Transverse colon (tissue), 4 donors: ENCODE data around the gene SIX3. TPM values are rescaled to one million over a fixed set of nuclear protein-coding genes. Genes with fewer than 3 reads are reported as not detected.

Experiments used
- DNase-seq: peaks from one replicate; pipeline ENCODE4 v3.0.0-alpha.2; 2019
- H3K27ac ChIP-seq, 4 donors: fragments of 200-600 bp; sonication (generic); 2 replicates each; pipeline ENCODE4 v1.5.1; 2016 to 2018; ENCODE audit warnings: inconsistent platforms in 4 of 4
- H3K27me3 ChIP-seq: fragments of 200-600 bp; sonication (generic); 2 replicates; pipeline ENCODE4 v1.5.1; 2017; ENCODE audit warnings: inconsistent platforms
- H3K36me3 ChIP-seq, 4 donors: fragments of 200-600 bp; sonication (generic); 2 replicates each; pipeline ENCODE4 v1.5.1; 2017 to 2019; ENCODE audit warnings: inconsistent platforms in 4 of 4
- H3K4me1 ChIP-seq, 4 donors: fragments of 200-600 bp; sonication (generic); 2 replicates each; pipeline ENCODE4 v1.5.1; 2017 to 2020; ENCODE audit warnings: inconsistent platforms in 4 of 4
- H3K4me3 ChIP-seq, 4 donors: fragments of 200-600 bp; sonication (generic); 1 replicate in 1 of 4; 2 replicates in 3 of 4; pipeline versions ENCODE4 v1.5.1 to v1.6.1; 2017 to 2019; ENCODE audit warnings: inconsistent platforms in 4 of 4
- H3K9me3 ChIP-seq, 2 donors: fragments of 200-600 bp; sonication (generic); 2 replicates each; pipeline ENCODE4 v1.5.1; 2017 to 2019; ENCODE audit warnings: inconsistent platforms in 2 of 2
- CTCF ChIP-seq, 5 experiments: fragments of 200-600 bp in 3 of 5; fragments of 450-650 bp in 2 of 5; sonication (generic) in 3 of 5; IDR thresholded peaks; 1 replicate in 2 of 5; 2 replicates in 3 of 5; pipeline ENCODE4 v1.5.1; 2016 to 2017; ENCODE audit warnings: antibody characterized with exemption in 5 of 5, inconsistent platforms in 3 of 5, mild to moderate bottlenecking in 2 of 5, moderate library complexity in 1 of 5
- EP300 ChIP-seq: sonication (generic); formaldehyde crosslinking; IDR thresholded peaks from one replicate; pipeline ENCODE4 v1.6.1; 2017; ENCODE audit warnings: antibody characterized with exemption, low read depth
- POLR2A ChIP-seq: fragments of 450-650 bp; IDR thresholded peaks from one replicate; pipeline ENCODE4 v1.6.1; 2016; ENCODE audit warnings: antibody characterized with exemption, mild to moderate bottlenecking, moderate library complexity
- POLR2AphosphoS5 ChIP-seq, 3 donors: sonication (generic); formaldehyde crosslinking; IDR thresholded peaks; one replicate each; pipeline ENCODE4 v1.6.1; 2016; ENCODE audit warnings: antibody characterized with exemption in 3 of 3
- WGBS, 2 donors: methylation state at CpG; one replicate each; pipeline ENCODE4 v1.1.5; 2018; ENCODE audit warnings: low coverage in 1 of 2; 5-methylcytosine and 5-hydroxymethylcytosine counted together
- in situ Hi-C, 4 donors: fragments of 200-750 bp; cut with MboI; loops; one replicate each; pipeline versions ENCODE4 v1.15.0 to v1.15.1; 2017; ENCODE audit warnings: low sequenced_read_pairs in 3 of 4, low pct_ligation_motif_present in 1 of 4, low pct_unique_long_range_greater_than_20kb in 1 of 4
- intact Hi-C: fragments of 100-400 bp; cut with DNase I; formaldehyde crosslinking; loops from one replicate; pipeline ENCODE4 v1.15.1; 2023; ENCODE audit warnings: low total_unique reads
- total RNA-seq, 4 donors: library from RNA; depleted of rRNA; stranded (reverse); fragments of >200 nt; gene quantifications; one replicate each; pipeline ENCODE4 v1.1.0, GENCODE V29; 2016

Gene SIX3
- total RNA-seq, 4 donors from 2014 or later = not detected

GRCh38 chr2:44902217-44903137 is 39.0 kb upstream of the SIX3 start:
- intact Hi-C loops (no loop called here), in situ Hi-C loops (no loop called here)
- Histone ChIP-seq H3K9me3 (no peaks in the 10 kb centered on the region), H3K36me3 (no peaks in the 10 kb centered on the region), H3K4me3 (no peak overlapping the region), H3K27ac (no peak overlapping the region), H3K27me3 (peaks cover 16% of the 10 kb centered on the region), H3K4me1 (no peaks in the 10 kb centered on the region)
- TF ChIP-seq POLR2A (no peak), EP300 (no peak), CTCF (IDR thresholded peaks at IDR 0.05) (no peak), POLR2AphosphoS5 (IDR thresholded peaks at IDR 0.05) (no peak)
- DNase-seq = no peak
- WGBS, 2 donors = 54 to 64% methylated on average over 4 to 7 of the region's 7 CpGs

- intact Hi-C loops = no loop called here
- no peak for DNase-seq
- H3K27ac ChIP-seq = no peak overlapping the region
- TF ChIP-seq POLR2AphosphoS5 (IDR thresholded peaks at IDR 0.05) = no peak
- TF ChIP-seq CTCF (IDR thresholded peaks at IDR 0.05) = no peak
- no peak for TF ChIP-seq POLR2A
- TF ChIP-seq EP300 = no peak
- in situ Hi-C loops = no loop called here
- H3K36me3 ChIP-seq = no peaks in the 10 kb centered on the region
- 73 to 83% methylated on average over 1 of the region's 1 CpG for WGBS, 2 donors
- no peaks in the 10 kb centered on the region for H3K4me1 ChIP-seq
- peaks cover 29% of the 10 kb centered on the region for H3K27me3 ChIP-seq
- no peak overlapping the region for H3K4me3 ChIP-seq
- peaks cover 0 to 3% of the 10 kb centered on the region in 2 donors for H3K9me3 ChIP-seq
Observed at GRCh38 chr2:44904578-44904977, 36.9 kb upstream of the SIX3 start.

GRCh38 chr2:44906972-44907371 is 34.5 kb upstream of the SIX3 start:
- 65 to 67% methylated on average over 5 to 10 of the region's 10 CpGs for WGBS, 2 donors
- H3K27ac ChIP-seq = no peak overlapping the region
- no peak overlapping the region for H3K4me3 ChIP-seq
- no peak for DNase-seq
- no peaks in the 10 kb centered on the region for H3K36me3 ChIP-seq
- in situ Hi-C loops (no loop called here), intact Hi-C loops (no loop called here)
- H3K9me3 ChIP-seq = peaks cover 0 to 13% of the 10 kb centered on the region in 2 donors
- H3K27me3 ChIP-seq = peaks cover 37% of the 10 kb centered on the region
- TF ChIP-seq EP300 = no peak
- TF ChIP-seq CTCF (IDR thresholded peaks at IDR 0.05) = no peak
- TF ChIP-seq POLR2AphosphoS5 (IDR thresholded peaks at IDR 0.05) = no peak
- no peak for TF ChIP-seq POLR2A
- H3K4me1 ChIP-seq = no peaks in the 10 kb centered on the region

GRCh38 chr2:44909831-44910230 is 31.7 kb upstream of the SIX3 start:
- 83 to 93% methylated on average over 1 of the region's 1 CpG for WGBS, 2 donors
- DNase-seq = no peak
- Histone ChIP-seq H3K9me3 (peaks cover 0 to 13% of the 10 kb centered on the region in 2 donors), H3K4me1 (no peaks in the 10 kb centered on the region), H3K27ac (no peak overlapping the region), H3K4me3 (no peak overlapping the region), H3K36me3 (no peaks in the 10 kb centered on the region), H3K27me3 (peaks cover 37% of the 10 kb centered on the region)
- no peak for TF ChIP-seq POLR2AphosphoS5 (IDR thresholded peaks at IDR 0.05)
- TF ChIP-seq EP300 = no peak
- TF ChIP-seq CTCF (IDR thresholded peaks at IDR 0.05) = no peak
- TF ChIP-seq POLR2A = no peak
- in situ Hi-C loops (no loop called here), intact Hi-C loops (no loop called here)
